ENCODE data around the gene SMARCAD1. TPM values are rescaled to one million over a fixed set of nuclear protein-coding genes. Genes with fewer than 3 reads are reported as not detected.
"Not testable (repeated sequence)": the region's sequence is repeated elsewhere in the genome, so short reads cannot be mapped to it uniquely, and the experiment has no call there.

The SMARCAD1 gene
- total RNA-seq, 2 donors from 2014 or later, result 8.2 to 10.8 TPM

DNA sequence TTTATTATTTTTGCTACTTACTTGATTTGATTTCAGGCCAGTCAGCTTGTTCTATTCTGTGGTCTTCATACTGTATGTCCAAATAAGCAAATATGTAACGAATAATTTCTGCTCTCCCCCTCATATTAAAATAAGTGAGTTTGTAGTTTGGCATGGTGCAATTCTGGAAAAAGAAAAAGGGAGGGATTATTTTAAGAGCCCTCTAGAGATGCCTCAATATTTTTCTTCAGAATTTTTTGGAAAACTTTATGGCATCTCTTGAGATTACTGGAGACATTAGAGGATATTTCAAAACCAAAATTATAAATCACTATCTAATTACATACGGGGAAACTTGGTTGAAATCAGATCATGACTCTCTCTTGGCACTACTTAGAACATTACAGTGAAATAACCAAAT is 126.8 kb downstream of the SMARCAD1 start:
- no peak for DNase-seq (ENCODE audit: low spot score)
- Histone ChIP-seq H3K36me3 (no peaks in the 10 kb centered on the region), H3K4me1 (no peaks in the 10 kb centered on the region), H3K9me3 (no peaks in the 10 kb centered on the region), H3K4me3 (no peak overlapping the region), H3K27me3 (no peaks in the 10 kb centered on the region), H3K27ac (no peak overlapping the region)
- TF ChIP-seq, protein P1, sequence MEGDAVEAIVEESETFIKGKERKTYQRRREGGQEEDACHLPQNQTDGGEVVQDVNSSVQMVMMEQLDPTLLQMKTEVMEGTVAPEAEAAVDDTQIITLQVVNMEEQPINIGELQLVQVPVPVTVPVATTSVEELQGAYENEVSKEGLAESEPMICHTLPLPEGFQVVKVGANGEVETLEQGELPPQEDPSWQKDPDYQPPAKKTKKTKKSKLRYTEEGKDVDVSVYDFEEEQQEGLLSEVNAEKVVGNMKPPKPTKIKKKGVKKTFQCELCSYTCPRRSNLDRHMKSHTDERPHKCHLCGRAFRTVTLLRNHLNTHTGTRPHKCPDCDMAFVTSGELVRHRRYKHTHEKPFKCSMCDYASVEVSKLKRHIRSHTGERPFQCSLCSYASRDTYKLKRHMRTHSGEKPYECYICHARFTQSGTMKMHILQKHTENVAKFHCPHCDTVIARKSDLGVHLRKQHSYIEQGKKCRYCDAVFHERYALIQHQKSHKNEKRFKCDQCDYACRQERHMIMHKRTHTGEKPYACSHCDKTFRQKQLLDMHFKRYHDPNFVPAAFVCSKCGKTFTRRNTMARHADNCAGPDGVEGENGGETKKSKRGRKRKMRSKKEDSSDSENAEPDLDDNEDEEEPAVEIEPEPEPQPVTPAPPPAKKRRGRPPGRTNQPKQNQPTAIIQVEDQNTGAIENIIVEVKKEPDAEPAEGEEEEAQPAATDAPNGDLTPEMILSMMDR (IDR thresholded peaks at IDR 0.05), result no peak

DNA sequence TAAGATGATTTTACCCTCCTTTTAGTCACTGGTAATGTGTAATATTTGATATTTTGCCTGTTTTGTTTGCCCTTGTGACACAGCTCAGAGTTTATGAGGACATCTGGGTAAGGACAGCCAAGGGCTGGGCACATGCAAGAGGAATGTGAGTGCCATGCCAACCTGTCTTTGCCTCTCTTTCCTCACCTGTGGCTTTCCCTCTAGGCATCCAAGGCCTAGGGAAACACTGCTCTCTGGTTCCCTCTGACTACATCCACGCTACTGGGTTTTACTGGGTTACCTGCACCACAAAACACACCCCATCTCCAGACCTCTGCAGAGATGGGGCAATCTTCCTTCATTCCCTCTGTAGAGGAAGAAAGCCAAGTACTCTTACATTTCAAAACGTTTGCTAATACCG is 127.3 kb downstream of the SMARCAD1 start:
- Histone ChIP-seq H3K27me3 (no peaks in the 10 kb centered on the region), H3K4me1 (no peaks in the 10 kb centered on the region), H3K27ac (no peak overlapping the region), H3K4me3 (no peak overlapping the region), H3K9me3 (no peaks in the 10 kb centered on the region), H3K36me3 (no peaks in the 10 kb centered on the region)
- TF ChIP-seq, protein P1 (IDR thresholded peaks at IDR 0.05), result no peak
- DNase-seq (ENCODE audit: low spot score), result no peak

DNA sequence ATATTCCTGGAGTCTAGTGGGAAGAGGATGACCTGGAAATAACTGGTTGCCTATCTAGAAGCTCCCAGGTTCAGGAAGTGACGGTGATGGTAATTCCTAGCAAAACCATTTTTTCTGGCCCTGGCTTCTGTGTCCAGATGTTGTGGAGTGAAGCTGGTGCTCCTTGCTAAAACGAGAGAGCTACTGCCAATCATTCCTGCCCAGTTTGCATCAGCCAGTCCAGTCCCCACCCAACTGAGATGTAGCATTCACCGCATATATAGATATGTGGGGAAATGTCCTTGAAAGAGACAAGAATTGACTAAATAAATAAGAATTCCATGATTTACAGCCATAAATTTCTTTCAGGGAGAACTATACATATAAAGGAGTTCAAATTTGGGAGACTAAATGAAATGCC is 128.6 kb downstream of the SMARCAD1 start:
- no peaks in the 10 kb centered on the region for H3K36me3 ChIP-seq
- no peak overlapping the region for H3K4me3 ChIP-seq
- H3K27me3 ChIP-seq, result no peaks in the 10 kb centered on the region
- H3K4me1 ChIP-seq, result no peaks in the 10 kb centered on the region
- no peak for DNase-seq (ENCODE audit: low spot score)
- no peaks in the 10 kb centered on the region for H3K9me3 ChIP-seq
- no peak overlapping the region for H3K27ac ChIP-seq
- TF ChIP-seq, protein P1 (IDR thresholded peaks at IDR 0.05), result no peak

DNA sequence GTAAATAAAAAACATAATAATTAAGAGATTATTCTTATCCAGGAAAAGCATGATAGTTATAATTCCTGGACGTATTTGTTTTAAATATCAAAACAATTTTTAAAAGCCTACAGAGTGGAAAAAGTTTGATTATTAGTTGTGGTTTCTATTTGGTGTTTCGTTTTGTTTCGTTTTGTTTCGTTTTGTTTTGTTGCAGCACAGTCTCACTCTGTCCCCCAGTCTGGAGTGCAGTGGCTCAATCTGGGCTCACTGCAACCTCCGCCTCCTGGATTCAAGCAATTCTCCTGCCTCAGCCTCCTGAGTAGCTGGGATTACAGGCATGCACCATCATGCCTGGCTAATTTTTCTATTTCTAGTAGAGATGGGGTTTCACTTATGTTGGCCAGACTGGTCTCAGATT is 129.1 kb downstream of the SMARCAD1 start:
- not testable (repeated sequence) for H3K9me3 ChIP-seq; H3K27me3 ChIP-seq; H3K36me3 ChIP-seq; H3K27ac ChIP-seq; H3K4me1 ChIP-seq; DNase-seq (ENCODE audit: low spot score); H3K4me3 ChIP-seq

DNA sequence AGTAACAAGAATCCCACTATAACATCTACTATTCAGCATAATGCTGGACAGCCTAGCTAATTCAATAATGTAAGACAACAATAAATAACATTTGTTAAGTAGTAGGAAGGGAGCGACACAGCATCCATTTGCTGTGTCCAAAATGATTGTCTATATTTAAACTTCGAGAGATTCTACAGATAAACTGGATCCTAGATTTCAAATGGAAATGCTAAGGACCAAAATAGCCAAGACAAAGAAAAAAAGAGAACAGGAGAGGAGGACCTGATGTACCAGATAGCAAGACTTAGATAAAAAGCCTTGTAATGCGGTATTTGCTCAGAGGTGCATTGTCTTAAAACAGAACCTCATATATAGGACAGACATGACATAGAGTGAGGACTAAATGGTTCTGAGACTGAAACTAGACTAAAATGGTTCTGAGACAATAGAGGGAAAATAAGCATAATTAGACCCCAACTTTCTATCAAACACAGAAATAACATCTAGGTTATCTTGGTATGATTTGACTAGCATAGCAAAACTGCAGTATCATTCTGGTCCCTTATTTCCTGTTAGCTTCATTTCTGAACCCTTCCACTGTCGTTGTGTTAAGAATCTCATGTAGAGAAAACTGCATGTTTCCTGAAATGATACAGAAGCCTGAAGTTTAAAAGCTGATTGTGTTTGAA is 131.2 kb downstream of the SMARCAD1 start:
- Histone ChIP-seq H3K9me3 (no peaks in the 10 kb centered on the region), H3K27ac (no peak overlapping the region), H3K4me1 (no peaks in the 10 kb centered on the region), H3K4me3 (no peak overlapping the region), H3K36me3 (no peaks in the 10 kb centered on the region), H3K27me3 (no peaks in the 10 kb centered on the region)
- TF ChIP-seq, protein P1 (IDR thresholded peaks at IDR 0.05), result no peak
- no peak for DNase-seq (ENCODE audit: low spot score)

DNA sequence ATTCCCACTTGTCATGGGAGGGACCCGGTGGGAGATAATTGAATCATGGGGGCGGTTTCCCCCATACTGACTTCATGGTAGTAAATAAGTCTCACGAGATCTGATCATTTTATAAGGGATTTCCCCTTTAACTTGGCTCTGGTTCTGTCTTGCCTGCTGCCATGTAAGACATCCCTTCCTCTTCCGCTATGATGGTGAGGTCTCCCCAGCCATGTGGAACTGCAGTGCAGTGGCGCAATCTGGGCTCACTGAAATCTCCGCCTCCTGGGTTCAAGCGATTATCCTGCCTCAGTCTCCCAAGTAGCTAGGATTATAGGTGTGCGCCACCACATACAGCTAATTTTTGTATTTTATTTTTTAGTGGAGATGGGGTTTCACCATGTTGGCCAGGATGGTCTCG is 132.1 kb downstream of the SMARCAD1 start:
- TF ChIP-seq, protein P1 (IDR thresholded peaks at IDR 0.05), result no peak
- no peak for DNase-seq (ENCODE audit: low spot score)
- Histone ChIP-seq H3K4me3 (no peak overlapping the region), H3K36me3 (no peaks in the 10 kb centered on the region), H3K27ac (no peak overlapping the region), H3K4me1 (no peaks in the 10 kb centered on the region), H3K27me3 (no peaks in the 10 kb centered on the region), H3K9me3 (no peaks in the 10 kb centered on the region)

Other genes with a start within 250 kb of the SMARCAD1 start
- under 1 TPM in 1 of 2 donors, not detected in 1; 0.63 TPM for gene HPGDS, start 135.0 kb downstream of the SMARCAD1 start, total RNA-seq
- 100 to 1,000 TPM; 598 to 841 TPM for gene PDLIM5, start 244.1 kb downstream of the SMARCAD1 start, total RNA-seq

Measured in right atrium auricular region (tissue), 2 donors.